HepG2 (cell line): Measurements from ENCODE around the gene JPH3.

ENCODE experiments used
- CBX5 ChIP-seq: sonication (generic); formaldehyde crosslinking; IDR thresholded peaks from 2 replicates; pipeline ENCODE4 v1.4.0; 2020; ENCODE audit warnings: missing genetic modification reagents, borderline replicate concordance
- CHD4 ChIP-seq: fragments of 200-600 bp; sonication (generic); IDR thresholded peaks from 2 replicates; pipeline ENCODE4 v1.7.0; 2017; ENCODE audit warnings: mild to moderate bottlenecking, low read length, borderline replicate concordance
- MXI1 ChIP-seq: IDR thresholded peaks from 3 replicates; pipeline ENCODE4 v1.6.1; 2012; ENCODE audit warnings: low read depth, low read length, inconsistent platforms, borderline replicate concordance
- PHF8 ChIP-seq: sonication (generic); formaldehyde crosslinking; IDR thresholded peaks from 2 replicates; pipeline ENCODE4 v1.5.0; 2020; ENCODE audit warnings: missing genetic modification reagents
- POLR2A ChIP-seq, 2 experiments: IDR thresholded peaks; 2 replicates each; pipeline ENCODE4 v1.6.1; 2011; ENCODE audit warnings: low read depth in 2 of 2, low read length in 2 of 2, mild to moderate bottlenecking in 1 of 2, moderate library complexity in 1 of 2; ENCODE audit not compliant: insufficient read depth in 1 of 2
- TCF7 ChIP-seq: sonication (generic); IDR thresholded peaks from 2 replicates; pipeline ENCODE4 v1.6.1; 2016; ENCODE audit warnings: antibody characterized with exemption, low read depth
- ZNF367 ChIP-seq: sonication (generic); formaldehyde crosslinking; IDR thresholded peaks from 2 replicates; pipeline ENCODE4 v1.4.0; 2020; ENCODE audit warnings: missing genetic modification reagents, borderline replicate concordance
- ZNF724P ChIP-seq: sonication (generic); formaldehyde crosslinking; IDR thresholded peaks from 2 replicates; pipeline ENCODE4 v1.8.0; 2022; ENCODE audit warnings: missing genetic modification reagents, borderline replicate concordance
- TF ChIP-seq, protein P1 (sequence below): sonication (generic); formaldehyde crosslinking; IDR thresholded peaks from 2 replicates; pipeline ENCODE4 v1.9.0; 2022; ENCODE audit warnings: missing genetic modification reagents, mild to moderate bottlenecking, borderline replicate concordance

DNA sequence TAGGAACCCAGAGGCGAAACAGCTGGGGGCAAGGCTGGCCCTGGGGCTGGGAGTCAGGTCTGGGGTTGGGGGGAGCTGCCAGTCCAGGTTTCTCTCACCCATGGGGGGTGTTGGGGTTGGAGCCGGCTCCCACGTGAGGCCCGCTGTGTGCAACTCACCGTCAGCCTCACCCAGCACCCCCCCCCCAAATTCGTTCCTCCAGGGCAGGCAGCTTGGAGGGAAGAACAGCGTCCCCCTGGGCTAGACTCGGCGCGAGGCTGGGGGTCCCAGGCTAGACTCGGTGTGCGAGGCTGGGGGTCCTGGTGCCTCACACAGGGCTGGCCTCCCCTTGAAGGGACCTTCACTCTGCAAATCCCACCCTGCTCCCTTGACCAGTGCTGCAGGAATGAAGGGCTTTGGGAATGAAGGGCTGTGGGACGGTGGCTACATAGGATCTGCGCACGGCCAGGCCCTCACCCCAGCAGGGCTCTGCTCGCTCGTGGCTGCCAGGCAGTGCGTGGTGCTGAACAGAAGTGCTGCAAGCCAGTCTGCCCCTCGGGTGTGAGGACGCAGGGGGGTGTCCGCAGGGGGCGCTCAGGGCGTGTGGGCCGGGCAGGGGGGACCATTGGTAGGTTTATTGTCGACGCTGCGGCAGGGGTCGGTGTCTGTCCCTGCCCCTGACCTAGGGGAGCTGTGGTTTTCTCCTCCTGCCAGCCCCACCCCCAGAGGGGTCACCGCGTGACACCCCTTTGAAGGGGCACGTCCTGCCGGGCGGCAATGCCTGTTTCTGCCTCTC is 88.8 kb downstream of the JPH3 start:
- no peak for TF ChIP-seq ZNF367 (CRISPR knock-in tag)
- no peak for TF ChIP-seq PHF8 (CRISPR knock-in tag)
- TF ChIP-seq POLR2A (IDR thresholded peaks at IDR 0.05; ENCODE audit: insufficient read depth in 1 of 2, low read depth in 2 of 2, low read length in 2 of 2), result no peak
- no peak for TF ChIP-seq CBX5
- no peak for TF ChIP-seq TCF7
- TF ChIP-seq MXI1, result no peak
- TF ChIP-seq, protein P1, sequence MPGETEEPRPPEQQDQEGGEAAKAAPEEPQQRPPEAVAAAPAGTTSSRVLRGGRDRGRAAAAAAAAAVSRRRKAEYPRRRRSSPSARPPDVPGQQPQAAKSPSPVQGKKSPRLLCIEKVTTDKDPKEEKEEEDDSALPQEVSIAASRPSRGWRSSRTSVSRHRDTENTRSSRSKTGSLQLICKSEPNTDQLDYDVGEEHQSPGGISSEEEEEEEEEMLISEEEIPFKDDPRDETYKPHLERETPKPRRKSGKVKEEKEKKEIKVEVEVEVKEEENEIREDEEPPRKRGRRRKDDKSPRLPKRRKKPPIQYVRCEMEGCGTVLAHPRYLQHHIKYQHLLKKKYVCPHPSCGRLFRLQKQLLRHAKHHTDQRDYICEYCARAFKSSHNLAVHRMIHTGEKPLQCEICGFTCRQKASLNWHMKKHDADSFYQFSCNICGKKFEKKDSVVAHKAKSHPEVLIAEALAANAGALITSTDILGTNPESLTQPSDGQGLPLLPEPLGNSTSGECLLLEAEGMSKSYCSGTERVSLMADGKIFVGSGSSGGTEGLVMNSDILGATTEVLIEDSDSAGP, result no peak
- no peak for TF ChIP-seq ZNF724P (CRISPR knock-in tag)
- no peak for TF ChIP-seq CHD4
